PC-3 (cell line): ENCODE measurements around the gene CCDC7. TPM values are rescaled to one million over a fixed set of nuclear protein-coding genes. Genes with fewer than 3 reads are reported as not detected.

Experiments used
- ATAC-seq: fragments of 200-7000 bp; cut with Tn5 transposase; 2 replicates; pipeline ENCODE4 v1.9.1; 2020; ENCODE audit warnings: mild to moderate bottlenecking, moderate library complexity
- BruUV-seq: library from RNA; stranded (reverse); fragments of 400-500 nt; replicated peaks from 2 replicates; lab custom pipeline; 2021; lab: Mats Ljungman, UMichigan
- CTCF ChIA-PET: fragments of 300-600 bp; sonication (Branson Sonifier 250); formaldehyde crosslinking; loops from one replicate; lab custom pipeline; 2022; ENCODE audit warnings: antibody characterized with exemption; lab: Charles Lee
- POLR2A ChIA-PET: fragments of 300-600 bp; sonication (Branson Sonifier 250); formaldehyde crosslinking; loops from one replicate; lab custom pipeline; 2022; ENCODE audit warnings: antibody characterized with exemption; ENCODE audit not compliant: unreplicated experiment; lab: Charles Lee
- DNase-seq: peaks from one replicate; pipeline ENCODE4 v3.0.0-alpha.2; 2015
- H2AFZ ChIP-seq: fragments of 300-600 bp; sonication (generic); 2 replicates; pipeline ENCODE4 v1.6.0; 2016; ENCODE audit warnings: antibody characterized with exemption, low read length
- H3F3A ChIP-seq: fragments of 300-600 bp; sonication (generic); one replicate; pipeline ENCODE4 v1.6.0; 2017; ENCODE audit warnings: antibody characterized with exemption, low read length, control low read depth, mild to moderate bottlenecking; ENCODE audit not compliant: unreplicated experiment
- H3K27ac ChIP-seq: fragments of 300-600 bp; sonication (generic); 2 replicates; pipeline ENCODE4 v1.5.1; 2016; ENCODE audit warnings: mild to moderate bottlenecking, low read length
- H3K27me3 ChIP-seq: fragments of 300-600 bp; sonication (generic); 2 replicates; pipeline ENCODE4 v1.6.1; 2016; ENCODE audit warnings: low read length, mixed read lengths
- H3K36me3 ChIP-seq: fragments of 300-600 bp; sonication (generic); 2 replicates; pipeline ENCODE4 v1.6.1; 2016; ENCODE audit warnings: low read depth, mixed run types, low read length, mixed read lengths
- H3K4me1 ChIP-seq: fragments of 300-600 bp; sonication (generic); 2 replicates; pipeline ENCODE4 v1.5.1; 2016; ENCODE audit warnings: low read length; ENCODE audit not compliant: insufficient read depth
- H3K4me2 ChIP-seq: fragments of 300-600 bp; sonication (generic); 2 replicates; pipeline ENCODE4 v1.6.0; 2016; ENCODE audit warnings: low read length
- H3K4me3 ChIP-seq: fragments of 300-600 bp; sonication (generic); 2 replicates; pipeline ENCODE4 v1.5.1; 2016; ENCODE audit warnings: mild to moderate bottlenecking, low read length, mixed read lengths
- H3K79me2 ChIP-seq: fragments of 300-600 bp; sonication (generic); 2 replicates; pipeline ENCODE4 v1.6.1; 2017; ENCODE audit warnings: low read length, mixed read lengths
- H3K9ac ChIP-seq: fragments of 300-600 bp; sonication (generic); 2 replicates; pipeline ENCODE4 v1.6.0; 2016; ENCODE audit warnings: mild to moderate bottlenecking, low read length
- H3K9me2 ChIP-seq: fragments of 300-600 bp; sonication (generic); replicated peaks from 2 replicates; pipeline ENCODE4 v1.6.1; 2016; ENCODE audit warnings: mixed run types, low read length, mixed read lengths
- H3K9me3 ChIP-seq: fragments of 300-600 bp; sonication (generic); 2 replicates; pipeline ENCODE4 v1.6.1; 2016; ENCODE audit warnings: low read length, mixed read lengths
- H4K20me1 ChIP-seq: fragments of 300-600 bp; sonication (generic); 2 replicates; pipeline ENCODE4 v1.6.1; 2016; ENCODE audit warnings: low read length, mixed read lengths
- EZH2 ChIP-seq: fragments of 300-600 bp; sonication (generic); IDR thresholded peaks from one replicate; pipeline ENCODE4 v1.6.1; 2017; ENCODE audit warnings: antibody characterized with exemption, mild to moderate bottlenecking, low read length; ENCODE audit not compliant: unreplicated experiment
- EZH2phosphoT487 ChIP-seq: fragments of 300-600 bp; sonication (generic); IDR thresholded peaks from 2 replicates; pipeline ENCODE4 v1.6.1; 2018; ENCODE audit warnings: mild to moderate bottlenecking, antibody characterized with exemption, low read length, borderline replicate concordance
- intact Hi-C: fragments of 100-400 bp; cut with micrococcal nuclease; formaldehyde crosslinking; loops from 2 replicates; pipeline ENCODE4 v1.9.0; 2023
- total RNA-seq: library from RNA; depleted of rRNA; stranded (reverse); fragments of >200 nt; gene quantifications from 2 replicates; pipeline ENCODE4 v1.2.3, GENCODE V29; 2014
- TF ChIP-seq, protein P1 (sequence below): fragments of 300-600 bp; sonication (generic); conservative IDR thresholded peaks from 2 replicates; pipeline ENCODE4 v1.5.1; 2017; ENCODE audit warnings: antibody characterized with exemption, low read depth, mild to moderate bottlenecking, low read length

The CCDC7 gene
- total RNA-seq, 1 experiment from 2014 or later: 19.1 TPM

DNA sequence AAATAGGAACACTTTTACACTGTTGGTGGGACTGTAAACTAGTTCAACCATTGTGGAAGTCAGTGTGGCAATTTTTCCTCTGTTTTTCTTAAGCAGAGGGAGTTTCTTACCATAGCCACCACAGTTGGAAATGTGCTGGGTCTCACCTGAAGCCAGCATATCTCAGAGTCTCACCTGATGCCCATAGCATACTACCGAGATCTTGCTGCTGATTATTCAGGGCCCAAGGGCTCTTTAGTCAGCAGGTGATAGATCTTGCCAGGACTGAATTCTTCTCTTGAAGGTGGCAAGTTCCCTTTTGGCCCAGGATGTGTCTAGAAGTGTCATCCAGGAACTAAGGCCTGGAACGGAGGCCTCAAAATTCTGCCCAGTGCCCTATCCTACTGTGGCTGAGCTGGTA is 215.4 kb downstream of the CCDC7 start:
- intact Hi-C loops: no loop called here
- Histone ChIP-seq H3F3A (no peaks in the 10 kb centered on the region), H3K36me3 (peaks cover 10% of the 10 kb centered on the region; the same call in 1 of the 2 replicates), H3K79me2 (no peaks in the 10 kb centered on the region), H3K4me1 (no peaks in the 10 kb centered on the region), H3K4me2 (no peak overlapping the region), H3K9ac (no peak overlapping the region), H4K20me1 (no peaks in the 10 kb centered on the region), H2AFZ (no peak overlapping the region), H3K4me3 (no peak overlapping the region), H3K9me3 (0 out of 2 replicates have a peak, but pooled peaks cover 12% of the 10 kb centered on the region), H3K27ac (no peak overlapping the region), H3K27me3 (no peaks in the 10 kb centered on the region), H3K9me2 (no peaks in the 10 kb centered on the region)
- ChIA-PET CTCF (no interaction called here), POLR2A (no interaction called here)
- DNase-seq (no peak), ATAC-seq (no peak)
- TF ChIP-seq, protein P1, sequence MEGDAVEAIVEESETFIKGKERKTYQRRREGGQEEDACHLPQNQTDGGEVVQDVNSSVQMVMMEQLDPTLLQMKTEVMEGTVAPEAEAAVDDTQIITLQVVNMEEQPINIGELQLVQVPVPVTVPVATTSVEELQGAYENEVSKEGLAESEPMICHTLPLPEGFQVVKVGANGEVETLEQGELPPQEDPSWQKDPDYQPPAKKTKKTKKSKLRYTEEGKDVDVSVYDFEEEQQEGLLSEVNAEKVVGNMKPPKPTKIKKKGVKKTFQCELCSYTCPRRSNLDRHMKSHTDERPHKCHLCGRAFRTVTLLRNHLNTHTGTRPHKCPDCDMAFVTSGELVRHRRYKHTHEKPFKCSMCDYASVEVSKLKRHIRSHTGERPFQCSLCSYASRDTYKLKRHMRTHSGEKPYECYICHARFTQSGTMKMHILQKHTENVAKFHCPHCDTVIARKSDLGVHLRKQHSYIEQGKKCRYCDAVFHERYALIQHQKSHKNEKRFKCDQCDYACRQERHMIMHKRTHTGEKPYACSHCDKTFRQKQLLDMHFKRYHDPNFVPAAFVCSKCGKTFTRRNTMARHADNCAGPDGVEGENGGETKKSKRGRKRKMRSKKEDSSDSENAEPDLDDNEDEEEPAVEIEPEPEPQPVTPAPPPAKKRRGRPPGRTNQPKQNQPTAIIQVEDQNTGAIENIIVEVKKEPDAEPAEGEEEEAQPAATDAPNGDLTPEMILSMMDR: no peak
- TF ChIP-seq EZH2 (no peak), EZH2phosphoT487 (no peak)
- no TSS peak for BruUV-seq

DNA sequence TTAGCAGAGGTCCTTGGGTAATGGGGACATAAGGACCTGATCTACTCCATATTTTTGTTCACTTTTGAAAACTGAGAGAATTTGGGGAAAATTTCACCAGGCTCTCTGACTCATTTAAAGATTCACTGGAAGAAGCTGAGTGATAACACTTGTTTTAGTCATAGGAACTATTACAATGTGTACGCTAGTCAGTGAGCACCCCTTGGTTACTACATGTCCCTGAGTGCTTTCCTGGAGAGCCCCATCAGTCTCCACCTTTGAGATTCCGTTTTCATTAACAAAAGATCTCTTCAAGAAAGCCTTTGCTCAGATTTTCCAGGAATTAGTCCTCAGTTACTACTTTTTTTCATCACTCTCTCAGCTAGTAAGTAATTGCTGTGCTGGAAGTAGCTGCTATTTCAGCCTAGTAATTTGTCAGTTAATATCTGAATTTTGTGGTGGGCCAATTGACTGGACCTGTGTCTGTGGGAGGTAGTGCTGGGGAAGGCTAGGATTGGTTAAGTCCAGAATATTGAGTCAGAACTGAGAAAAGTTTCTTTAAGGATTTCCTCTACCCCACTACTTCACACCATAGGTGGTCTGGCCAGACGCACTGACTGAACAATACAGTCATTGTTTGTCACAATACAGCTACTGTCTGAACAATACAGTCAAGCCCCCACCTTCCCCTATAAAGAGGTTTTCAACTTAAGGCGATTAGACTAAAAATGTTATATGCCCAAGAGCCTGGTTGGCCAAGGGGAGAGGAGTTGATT is 235.0 kb downstream of the CCDC7 start:
- CTCF ChIA-PET: no interaction called here
- Histone ChIP-seq H3K9me3 (peaks cover 9% of the 10 kb centered on the region; the same call in 1 of the 2 replicates), H3K27ac (no peak overlapping the region), H3K9ac (no peak overlapping the region), H3F3A (no peaks in the 10 kb centered on the region), H3K4me2 (no peak overlapping the region), H2AFZ (no peak overlapping the region), H3K36me3 (no peaks in the 10 kb centered on the region; the same call in 1 of the 2 replicates), H4K20me1 (no peaks in the 10 kb centered on the region), H3K4me1 (no peaks in the 10 kb centered on the region), H3K27me3 (no peaks in the 10 kb centered on the region), H3K79me2 (no peaks in the 10 kb centered on the region), H3K9me2 (no peaks in the 10 kb centered on the region), H3K4me3 (no peak overlapping the region)
- DNase-seq (no peak), ATAC-seq (no peak)
- intact Hi-C loops: no loop called here
- no TSS peak for BruUV-seq
- POLR2A ChIA-PET: no interaction called here
- TF ChIP-seq EZH2phosphoT487 (no peak), EZH2 (no peak)
- TF ChIP-seq, protein P1: no peak

DNA sequence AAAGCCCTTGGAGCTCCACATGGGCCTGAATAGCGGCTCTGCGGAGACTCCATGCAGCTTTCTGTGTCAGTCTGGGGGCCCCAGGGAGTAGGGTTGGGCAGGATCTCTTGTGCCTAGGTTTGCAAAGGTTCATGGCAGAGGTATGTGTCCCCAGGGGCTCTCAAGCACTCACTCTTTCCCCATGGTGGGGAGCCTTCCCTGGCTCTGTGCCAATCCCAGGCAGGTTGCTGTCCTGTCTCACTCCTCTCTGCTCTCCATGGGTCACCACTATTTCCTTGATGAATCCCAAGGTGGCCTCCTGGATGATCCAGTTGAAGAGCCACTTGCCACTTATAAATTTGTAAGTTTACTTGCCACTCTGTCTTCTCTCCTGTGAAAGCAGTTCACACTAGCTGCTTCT is 238.4 kb downstream of the CCDC7 start:
- DNase-seq (peak; percentile 1), ATAC-seq (no peak)
- Histone ChIP-seq H3K4me3 (no peak overlapping the region), H3K4me1 (peaks cover 17% of the 10 kb centered on the region), H3K36me3 (no peaks in the 10 kb centered on the region), H3K4me2 (no peak overlapping the region), H3K9me3 (no peaks in the 10 kb centered on the region), H3K27me3 (no peaks in the 10 kb centered on the region), H2AFZ (no peak overlapping the region), H3K27ac (no peak overlapping the region), H3K9me2 (no peaks in the 10 kb centered on the region), H4K20me1 (no peaks in the 10 kb centered on the region), H3K79me2 (no peaks in the 10 kb centered on the region), H3K9ac (no peak overlapping the region), H3F3A (no peaks in the 10 kb centered on the region)
- ChIA-PET CTCF (no interaction called here), POLR2A (interaction anchor here (0.6 kb wide), 1 partner anchor 412 kb away, joined by 10 read pairs; no protein-coding TSS in a partner anchor)
- no peak for TF ChIP-seq EZH2phosphoT487
- TF ChIP-seq, protein P1: no peak
- no peak for TF ChIP-seq EZH2
- BruUV-seq: no TSS peak
- intact Hi-C loops: no loop called here
